Caco-2 (cell line): ENCODE measurements around the gene MED26. TPM values are rescaled to one million over a fixed set of nuclear protein-coding genes. Genes with fewer than 3 reads are reported as not detected.

Experiments
- BruUV-seq: library from RNA; stranded (reverse); fragments of 400-500 nt; replicated peaks from 2 replicates; lab custom pipeline; 2021; lab: Mats Ljungman, UMichigan
- CTCF ChIA-PET: fragments of 300-600 bp; sonication (Branson Sonifier 250); formaldehyde crosslinking; loops from one replicate; lab custom pipeline; 2022; ENCODE audit warnings: antibody characterized with exemption; lab: Charles Lee
- POLR2A ChIA-PET: fragments of 300-600 bp; sonication (Branson Sonifier 250); formaldehyde crosslinking; loops from one replicate; lab custom pipeline; 2022; ENCODE audit warnings: antibody characterized with exemption; lab: Charles Lee
- DNase-seq, 2 experiments: peaks; one replicate each; pipeline versions ENCODE4 v3.0.0 to v3.0.0-alpha.2; 2020 to 2022
- H3K27me3 ChIP-seq: replicated peaks from 2 replicates; pipeline ENCODE4 v1.6.0; 2011; ENCODE audit warnings: low read length; ENCODE audit not compliant: control insufficient read depth, insufficient read depth
- H3K36me3 ChIP-seq: 2 replicates; pipeline ENCODE4 v1.5.1; 2011; ENCODE audit warnings: low read length; ENCODE audit not compliant: control insufficient read depth, insufficient read depth
- H3K4me1 ChIP-seq: fragments of 250-450 bp; sonication (Bioruptor Pico); 2 replicates; pipeline ENCODE4 v1.5.1; 2020; ENCODE audit warnings: mild to moderate bottlenecking
- H3K4me3 ChIP-seq: 2 replicates; pipeline ENCODE4 v1.5.1; 2011; ENCODE audit warnings: low read depth, mild to moderate bottlenecking, control low read depth, low read length
- H3K9me3 ChIP-seq: fragments of 250-450 bp; sonication (Bioruptor Pico); 2 replicates; pipeline ENCODE4 v1.5.1; 2020; ENCODE audit warnings: mild to moderate bottlenecking, moderate library complexity
- H3K27ac Mint-ChIP-seq: one replicate; pipeline ENCODE4 v1.8.0; 2022; ENCODE audit warnings: mixed read lengths; ENCODE audit not compliant: unreplicated experiment
- H3K27me3 Mint-ChIP-seq: one replicate; pipeline ENCODE4 v1.8.0; 2022; ENCODE audit warnings: mixed read lengths; ENCODE audit not compliant: insufficient read depth, unreplicated experiment
- H3K36me3 Mint-ChIP-seq: one replicate; pipeline ENCODE4 v1.8.0; 2022; ENCODE audit warnings: mild to moderate bottlenecking, mixed read lengths; ENCODE audit not compliant: insufficient read depth, unreplicated experiment
- H3K4me1 Mint-ChIP-seq: one replicate; pipeline ENCODE4 v1.8.0; 2022; ENCODE audit warnings: low read depth, mixed read lengths; ENCODE audit not compliant: unreplicated experiment
- H3K4me3 Mint-ChIP-seq: one replicate; pipeline ENCODE4 v1.8.0; 2022; ENCODE audit warnings: mild to moderate bottlenecking, moderate library complexity, mixed read lengths; ENCODE audit not compliant: unreplicated experiment
- H3K9me3 Mint-ChIP-seq: one replicate; pipeline ENCODE4 v1.8.0; 2022; ENCODE audit warnings: mixed read lengths; ENCODE audit not compliant: unreplicated experiment
- intact Hi-C: fragments of 100-400 bp; cut with micrococcal nuclease; formaldehyde crosslinking; loops from one replicate; pipeline ENCODE4 v1.10.0; 2022; ENCODE audit not compliant: unreplicated experiment
- total RNA-seq: library from RNA; stranded (reverse); gene quantifications from 2 replicates; pipeline ENCODE4 v1.2.3, GENCODE V29; 2022
- TF ChIP-seq, protein P1 (sequence below), 2 experiments: fragments of 200-600 bp in 1 of 2; IDR thresholded peaks; 1 replicate in 1 of 2; 2 replicates in 1 of 2; pipeline versions ENCODE4 v1.5.1 to v1.8.0; 2011 to 2022; ENCODE audit warnings: antibody characterized with exemption in 1 of 2, control low read depth in 1 of 2, inconsistent platforms in 1 of 2, low read depth in 1 of 2, low read length in 1 of 2, mild to moderate bottlenecking in 1 of 2, moderate library complexity in 1 of 2; ENCODE audit not compliant: insufficient read depth in 1 of 2, severe bottlenecking in 1 of 2, unreplicated experiment in 1 of 2

MED26 gene
- total RNA-seq, 1 experiment from 2014 or later, result 11.4 TPM

GRCh38 chr19:16611121-16611520 lies 16.9 kb downstream of the MED26 start:
- Histone ChIP-seq H3K9me3 (no peaks in the 10 kb centered on the region), H3K4me3 (no peak overlapping the region), H3K4me1 (no peaks in the 10 kb centered on the region), H3K36me3 (peaks cover 3% of the 10 kb centered on the region; the same call in 1 of the 2 replicates), H3K27me3 (no peaks in the 10 kb centered on the region)
- no peak for DNase-seq
- Mint-ChIP-seq H3K27me3 (no peaks in the 10 kb centered on the region), H3K4me1 (peaks cover 7% of the 10 kb centered on the region), H3K36me3 (peaks cover 11% of the 10 kb centered on the region), H3K9me3 (no peaks in the 10 kb centered on the region), H3K4me3 (no peak overlapping the region), H3K27ac (no peak overlapping the region)
- CTCF ChIA-PET, result no interaction called here
- POLR2A ChIA-PET, result no interaction called here
- BruUV-seq, result no TSS peak
- TF ChIP-seq, protein P1, sequence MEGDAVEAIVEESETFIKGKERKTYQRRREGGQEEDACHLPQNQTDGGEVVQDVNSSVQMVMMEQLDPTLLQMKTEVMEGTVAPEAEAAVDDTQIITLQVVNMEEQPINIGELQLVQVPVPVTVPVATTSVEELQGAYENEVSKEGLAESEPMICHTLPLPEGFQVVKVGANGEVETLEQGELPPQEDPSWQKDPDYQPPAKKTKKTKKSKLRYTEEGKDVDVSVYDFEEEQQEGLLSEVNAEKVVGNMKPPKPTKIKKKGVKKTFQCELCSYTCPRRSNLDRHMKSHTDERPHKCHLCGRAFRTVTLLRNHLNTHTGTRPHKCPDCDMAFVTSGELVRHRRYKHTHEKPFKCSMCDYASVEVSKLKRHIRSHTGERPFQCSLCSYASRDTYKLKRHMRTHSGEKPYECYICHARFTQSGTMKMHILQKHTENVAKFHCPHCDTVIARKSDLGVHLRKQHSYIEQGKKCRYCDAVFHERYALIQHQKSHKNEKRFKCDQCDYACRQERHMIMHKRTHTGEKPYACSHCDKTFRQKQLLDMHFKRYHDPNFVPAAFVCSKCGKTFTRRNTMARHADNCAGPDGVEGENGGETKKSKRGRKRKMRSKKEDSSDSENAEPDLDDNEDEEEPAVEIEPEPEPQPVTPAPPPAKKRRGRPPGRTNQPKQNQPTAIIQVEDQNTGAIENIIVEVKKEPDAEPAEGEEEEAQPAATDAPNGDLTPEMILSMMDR (IDR thresholded peaks at IDR 0.05; ENCODE audit: insufficient read depth in 1 of 2, low read depth in 1 of 2, low read length in 1 of 2, severe bottlenecking in 1 of 2, unreplicated experiment in 1 of 2), result no peak
- intact Hi-C loops, result no loop called here

DNA sequence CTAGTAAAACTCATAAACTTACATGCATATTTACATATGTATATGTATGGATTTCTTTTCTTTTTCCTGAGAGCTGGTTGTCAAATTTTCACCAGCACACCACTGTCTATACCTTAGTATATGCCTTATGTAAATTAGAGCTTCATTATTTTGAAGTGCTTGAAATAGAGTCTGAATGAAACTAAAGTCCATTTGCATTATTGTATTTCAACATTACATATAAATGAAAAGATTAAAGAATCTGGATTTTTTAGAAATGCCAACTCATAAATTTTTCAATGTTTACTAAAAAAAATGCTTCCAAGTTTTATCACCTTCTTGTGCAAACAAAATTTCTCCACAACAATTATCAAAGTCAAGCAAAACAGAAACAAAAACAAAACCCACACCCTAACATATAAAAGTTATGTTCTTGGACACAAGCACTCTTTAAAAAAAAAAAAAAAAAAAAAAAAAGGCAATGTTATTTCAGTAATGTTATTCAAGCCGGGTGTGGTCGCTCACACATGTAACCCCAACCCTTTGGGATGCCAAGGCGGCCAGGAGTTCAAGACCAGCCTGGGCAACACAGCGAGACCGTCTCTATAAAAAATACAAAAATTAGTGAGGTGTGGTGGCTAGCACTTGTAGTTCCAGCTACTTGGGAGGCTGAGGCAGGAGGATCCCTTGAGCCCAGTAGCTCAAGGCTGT lies 18.3 kb downstream of the MED26 start:
- no peaks in the 10 kb centered on the region for H3K4me1 ChIP-seq
- ChIA-PET POLR2A (no interaction called here), CTCF (no interaction called here)
- no peak overlapping the region for H3K4me3 Mint-ChIP-seq
- H3K27ac Mint-ChIP-seq, result no peak overlapping the region
- H3K36me3 Mint-ChIP-seq, result peaks cover 11% of the 10 kb centered on the region
- no peaks in the 10 kb centered on the region for H3K9me3 ChIP-seq
- no peaks in the 10 kb centered on the region for H3K27me3 Mint-ChIP-seq
- peaks cover under 1% of the 10 kb centered on the region for H3K4me1 Mint-ChIP-seq
- peaks cover 3% of the 10 kb centered on the region; the same call in 1 of the 2 replicates for H3K36me3 ChIP-seq
- intact Hi-C loops, result no loop called here
- H3K4me3 ChIP-seq, result no peak overlapping the region
- no peak for DNase-seq
- no TSS peak for BruUV-seq
- TF ChIP-seq, protein P1 (IDR thresholded peaks at IDR 0.05; ENCODE audit: insufficient read depth in 1 of 2, low read depth in 1 of 2, low read length in 1 of 2, severe bottlenecking in 1 of 2, unreplicated experiment in 1 of 2), result no peak
- no peaks in the 10 kb centered on the region for H3K27me3 ChIP-seq
- H3K9me3 Mint-ChIP-seq, result no peaks in the 10 kb centered on the region

GRCh38 chr19:16608290-16608739 lies 19.7 kb downstream of the MED26 start:
- H3K4me3 ChIP-seq, result no peak overlapping the region
- TF ChIP-seq, protein P1 (IDR thresholded peaks at IDR 0.05; ENCODE audit: insufficient read depth in 1 of 2, low read depth in 1 of 2, low read length in 1 of 2, severe bottlenecking in 1 of 2, unreplicated experiment in 1 of 2), result no peak
- H3K9me3 Mint-ChIP-seq, result no peaks in the 10 kb centered on the region
- H3K27me3 Mint-ChIP-seq, result no peaks in the 10 kb centered on the region
- POLR2A ChIA-PET, result no interaction called here
- no peaks in the 10 kb centered on the region for H3K4me1 ChIP-seq
- intact Hi-C loops, result no loop called here
- peaks cover 11% of the 10 kb centered on the region for H3K36me3 Mint-ChIP-seq
- no peak for DNase-seq
- no peaks in the 10 kb centered on the region for H3K9me3 ChIP-seq
- CTCF ChIA-PET, result no interaction called here
- H3K27ac Mint-ChIP-seq, result no peak overlapping the region
- no peak overlapping the region for H3K4me3 Mint-ChIP-seq
- no peaks in the 10 kb centered on the region for H3K27me3 ChIP-seq
- peaks cover 3% of the 10 kb centered on the region; the same call in 1 of the 2 replicates for H3K36me3 ChIP-seq
- H3K4me1 Mint-ChIP-seq, result no peaks in the 10 kb centered on the region
- BruUV-seq, result no TSS peak
